ENCODE data around the gene PDE4A. TPM values are rescaled to one million over a fixed set of nuclear protein-coding genes. Genes with fewer than 3 reads are reported as not detected.
"Not testable (repeated sequence)": the region's sequence is repeated elsewhere in the genome, so short reads cannot be mapped to it uniquely, and the experiment has no call there.

PDE4A gene
- total RNA-seq, 1 donor, result 7.0 TPM

DNA sequence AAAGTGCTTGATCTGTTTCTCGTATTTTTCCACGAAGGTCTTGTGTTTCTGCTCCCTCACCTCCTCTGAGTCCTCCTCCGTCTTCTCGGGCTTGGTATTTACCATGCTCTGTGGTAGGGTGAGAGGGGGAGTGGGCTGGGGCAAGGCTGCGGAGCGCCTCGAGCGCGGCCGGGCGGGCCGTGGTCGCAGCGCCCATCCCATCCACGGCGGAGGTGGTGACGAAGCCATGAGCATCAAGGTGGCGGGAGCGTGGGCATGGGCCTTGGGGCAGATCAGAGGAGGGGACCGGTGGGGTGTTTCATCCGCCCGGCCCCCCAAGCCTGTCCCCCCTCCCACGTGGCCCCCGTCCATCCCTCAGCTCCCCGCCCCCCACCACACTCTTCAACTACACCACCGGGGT is 24.9 kb upstream of the PDE4A start:
- no peak overlapping the region for H3K4me3 ChIP-seq (ENCODE audit: low read depth, low read length)
- no peak for DNase-seq (ENCODE audit: low read depth)
- TF ChIP-seq, protein P1, sequence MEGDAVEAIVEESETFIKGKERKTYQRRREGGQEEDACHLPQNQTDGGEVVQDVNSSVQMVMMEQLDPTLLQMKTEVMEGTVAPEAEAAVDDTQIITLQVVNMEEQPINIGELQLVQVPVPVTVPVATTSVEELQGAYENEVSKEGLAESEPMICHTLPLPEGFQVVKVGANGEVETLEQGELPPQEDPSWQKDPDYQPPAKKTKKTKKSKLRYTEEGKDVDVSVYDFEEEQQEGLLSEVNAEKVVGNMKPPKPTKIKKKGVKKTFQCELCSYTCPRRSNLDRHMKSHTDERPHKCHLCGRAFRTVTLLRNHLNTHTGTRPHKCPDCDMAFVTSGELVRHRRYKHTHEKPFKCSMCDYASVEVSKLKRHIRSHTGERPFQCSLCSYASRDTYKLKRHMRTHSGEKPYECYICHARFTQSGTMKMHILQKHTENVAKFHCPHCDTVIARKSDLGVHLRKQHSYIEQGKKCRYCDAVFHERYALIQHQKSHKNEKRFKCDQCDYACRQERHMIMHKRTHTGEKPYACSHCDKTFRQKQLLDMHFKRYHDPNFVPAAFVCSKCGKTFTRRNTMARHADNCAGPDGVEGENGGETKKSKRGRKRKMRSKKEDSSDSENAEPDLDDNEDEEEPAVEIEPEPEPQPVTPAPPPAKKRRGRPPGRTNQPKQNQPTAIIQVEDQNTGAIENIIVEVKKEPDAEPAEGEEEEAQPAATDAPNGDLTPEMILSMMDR (IDR thresholded peaks at IDR 0.05; ENCODE audit: insufficient read depth, low read length), result no peak

DNA sequence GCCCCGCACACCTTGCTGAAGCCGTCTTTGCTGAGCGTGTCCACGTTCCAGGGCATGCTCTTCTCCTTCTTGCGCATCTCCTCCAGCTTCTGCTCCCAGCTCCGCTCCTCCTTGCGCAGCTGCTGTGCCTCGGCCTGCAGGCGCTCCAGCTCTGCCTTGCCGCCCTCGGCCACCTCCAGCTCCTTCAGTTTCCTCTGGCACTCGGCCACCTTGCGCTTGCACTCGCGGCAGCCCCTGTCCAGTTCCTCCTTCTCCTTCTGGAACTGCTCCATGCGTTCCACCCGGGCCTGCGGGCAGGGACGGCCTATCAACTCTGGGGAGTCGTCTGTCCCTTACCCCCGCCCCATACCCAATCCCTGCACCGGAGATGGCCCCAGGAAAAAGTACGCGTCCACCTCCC is 24.4 kb upstream of the PDE4A start:
- TF ChIP-seq, protein P1 (IDR thresholded peaks at IDR 0.05; ENCODE audit: insufficient read depth, low read length), result no peak
- H3K4me3 ChIP-seq (ENCODE audit: low read depth, low read length), result no peak overlapping the region
- DNase-seq (ENCODE audit: low read depth), result no peak

DNA sequence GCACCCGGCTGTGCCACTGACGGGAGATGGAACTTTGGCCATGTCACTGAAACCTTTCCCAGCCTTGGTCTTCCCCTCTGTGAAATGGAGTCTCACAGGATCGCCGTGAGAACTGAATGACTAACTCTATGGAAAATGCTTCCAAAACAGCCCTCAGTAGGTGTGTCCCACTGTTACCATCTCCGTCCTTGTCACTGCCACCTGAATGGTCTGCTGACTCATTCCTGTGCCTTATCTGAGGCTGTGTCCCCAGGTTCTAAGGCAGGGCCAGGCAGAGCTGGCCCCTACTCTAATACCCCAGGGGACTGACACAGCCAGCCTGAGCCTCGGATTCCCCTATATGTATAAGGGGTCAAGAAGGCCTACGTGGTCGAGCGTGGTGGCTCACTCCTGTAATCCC is 21.5 kb upstream of the PDE4A start:
- TF ChIP-seq, protein P1 (IDR thresholded peaks at IDR 0.05; ENCODE audit: insufficient read depth, low read length), result no peak
- H3K4me3 ChIP-seq (ENCODE audit: low read depth, low read length), result no peak overlapping the region
- no peak for DNase-seq (ENCODE audit: low read depth)

DNA sequence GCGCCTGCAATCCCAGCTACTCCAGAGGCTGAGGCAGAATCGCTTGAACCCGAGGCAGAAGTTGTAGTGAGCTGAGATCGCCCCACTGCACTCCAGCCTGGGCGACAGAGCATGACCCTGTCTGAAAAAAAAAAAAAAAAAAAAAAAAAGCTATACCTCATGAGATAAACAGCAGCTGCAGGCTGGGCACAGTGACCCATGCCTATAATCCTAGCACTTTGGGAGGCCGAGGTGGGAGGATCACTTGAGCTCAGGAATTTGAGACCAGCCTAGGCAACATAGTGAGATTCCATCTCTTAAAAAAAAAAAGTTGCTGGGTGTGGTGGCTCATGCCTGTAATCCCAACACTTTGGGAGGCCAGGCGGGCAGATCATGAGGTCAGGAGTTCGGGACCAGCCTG is 21.0 kb upstream of the PDE4A start:
- DNase-seq (ENCODE audit: low read depth); H3K4me3 ChIP-seq (ENCODE audit: low read depth, low read length): not testable (repeated sequence)

DNA sequence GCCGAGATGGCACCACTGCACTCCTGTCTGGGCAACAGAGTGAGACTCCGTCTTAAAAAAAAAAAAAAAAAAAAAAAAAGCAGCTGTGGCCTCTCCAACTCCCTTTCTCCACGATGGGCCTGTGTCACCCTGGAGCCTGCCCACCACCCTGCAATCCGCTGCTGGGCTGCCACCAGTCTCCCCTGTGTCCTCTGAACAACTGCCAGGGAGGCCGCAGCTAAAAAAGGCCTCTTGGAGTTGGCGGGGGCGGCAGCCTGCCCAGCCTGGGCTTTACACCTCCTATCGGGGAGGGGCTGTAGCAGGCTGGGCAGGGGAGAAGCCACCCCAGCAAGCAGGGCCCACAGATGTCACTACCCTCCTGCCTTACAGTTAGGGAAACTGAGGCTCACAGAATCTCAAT is 20.5 kb upstream of the PDE4A start:
- no peak for DNase-seq (ENCODE audit: low read depth)
- H3K4me3 ChIP-seq (ENCODE audit: low read depth, low read length), result no peak overlapping the region
- TF ChIP-seq, protein P1 (IDR thresholded peaks at IDR 0.05; ENCODE audit: insufficient read depth, low read length), result no peak

DNA sequence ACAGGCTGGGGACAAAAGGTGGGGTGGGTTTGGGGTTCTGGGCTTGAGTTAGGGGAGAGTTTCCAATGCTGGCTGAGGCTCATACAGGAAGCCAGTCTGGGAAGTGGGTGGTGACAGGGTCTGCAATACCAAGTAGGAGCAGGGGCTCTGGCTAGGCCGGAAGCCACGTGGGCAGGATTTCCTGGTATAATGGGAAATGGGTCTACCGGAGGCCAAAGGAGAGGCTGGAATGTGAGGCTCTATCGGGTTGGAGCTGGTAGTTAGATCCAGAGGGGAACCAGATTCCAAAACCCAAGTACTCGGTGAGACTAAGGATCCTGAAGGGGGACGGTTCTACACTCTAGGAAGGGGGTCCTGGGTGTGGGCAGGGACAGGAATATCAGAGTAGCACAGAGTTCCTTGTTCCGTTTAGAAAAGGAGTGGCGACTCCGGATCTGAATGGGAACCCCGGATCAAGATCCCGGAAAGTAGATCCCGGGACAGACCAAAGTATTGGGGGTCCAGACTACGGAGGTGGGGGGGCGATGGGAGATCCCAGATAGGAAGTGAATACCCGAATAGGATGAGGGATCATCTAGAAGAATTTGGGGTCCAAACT is 17.8 kb upstream of the PDE4A start:
- TF ChIP-seq, protein P1 (IDR thresholded peaks at IDR 0.05; ENCODE audit: insufficient read depth, low read length), result no peak
- peak; percentile 44 for DNase-seq (ENCODE audit: low read depth)
- peak overlapping the region; percentile 99 for H3K4me3 ChIP-seq (ENCODE audit: low read depth, low read length)

DNA sequence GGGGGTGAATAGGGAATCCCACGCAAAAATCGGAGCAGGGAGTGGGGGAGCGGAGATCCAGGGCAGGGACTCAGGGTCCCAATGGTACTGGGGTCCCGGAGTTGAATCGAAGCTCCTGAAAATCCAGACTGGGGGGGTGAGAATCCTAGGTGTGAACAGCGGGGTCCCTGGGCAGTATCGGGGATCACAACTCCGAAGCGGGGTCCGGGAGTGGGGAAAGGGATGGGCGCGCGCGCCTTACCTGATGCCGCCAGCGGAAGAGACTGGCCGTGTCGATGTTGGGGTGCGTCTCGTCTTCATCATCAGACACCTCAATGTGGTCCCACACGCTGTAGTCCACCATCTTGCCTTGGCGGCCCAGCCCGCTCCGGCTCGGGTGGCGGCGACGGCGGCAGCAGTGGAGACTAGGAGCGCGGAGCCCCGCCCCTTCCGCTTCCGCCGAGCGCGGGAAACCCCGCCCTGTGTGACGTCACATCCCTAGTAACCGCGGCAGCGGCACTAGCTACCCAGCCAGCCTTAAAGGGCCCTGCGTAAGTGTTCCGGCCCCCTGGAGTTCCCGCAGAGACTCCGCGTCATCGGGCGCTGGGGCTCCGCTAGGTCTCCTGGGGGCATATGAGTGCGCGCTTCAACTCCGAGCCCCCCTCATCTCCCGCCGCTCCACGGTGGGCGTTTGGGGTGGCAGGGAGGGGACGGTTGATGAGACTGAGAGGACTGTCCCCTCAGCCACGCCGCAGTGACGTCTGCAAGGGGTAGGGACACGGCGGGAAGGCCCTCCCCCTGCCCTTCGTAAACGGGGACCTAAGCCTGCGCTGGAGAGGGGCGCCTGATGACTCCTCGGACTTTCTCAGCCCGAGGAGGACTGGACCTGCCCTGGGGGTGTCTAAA is 17.0 kb upstream of the PDE4A start, which contains the start of gene CDC37:
TSS of gene CDC37 (minus strand) at position 406 of the 885 bp plus-strand sequence. CDS start at position 343, 63 bp downstream.
- TF ChIP-seq, protein P1 (IDR thresholded peaks at IDR 0.05; ENCODE audit: insufficient read depth, low read length), result no peak
- DNase-seq (ENCODE audit: low read depth), result peak; percentile 96
- H3K4me3 ChIP-seq (ENCODE audit: low read depth, low read length), result peak within 1 kb of the TSS; percentile 99

All from fibroblast of the aortic adventitia (primary cell).